HG03066 (cell line): ENCODE data around the gene PROCR.
"Not testable (repeated sequence)": the region's sequence is repeated elsewhere in the genome, so short reads cannot be mapped to it uniquely, and the experiment has no call there.

Experiments used
- ATAC-seq: cut with Tn5 transposase; IDR thresholded peaks from one replicate; pipeline ENCODE4 v1.9.1; 2021; ENCODE audit warnings: low read depth; ENCODE audit not compliant: unreplicated experiment

Gene PROCR

DNA sequence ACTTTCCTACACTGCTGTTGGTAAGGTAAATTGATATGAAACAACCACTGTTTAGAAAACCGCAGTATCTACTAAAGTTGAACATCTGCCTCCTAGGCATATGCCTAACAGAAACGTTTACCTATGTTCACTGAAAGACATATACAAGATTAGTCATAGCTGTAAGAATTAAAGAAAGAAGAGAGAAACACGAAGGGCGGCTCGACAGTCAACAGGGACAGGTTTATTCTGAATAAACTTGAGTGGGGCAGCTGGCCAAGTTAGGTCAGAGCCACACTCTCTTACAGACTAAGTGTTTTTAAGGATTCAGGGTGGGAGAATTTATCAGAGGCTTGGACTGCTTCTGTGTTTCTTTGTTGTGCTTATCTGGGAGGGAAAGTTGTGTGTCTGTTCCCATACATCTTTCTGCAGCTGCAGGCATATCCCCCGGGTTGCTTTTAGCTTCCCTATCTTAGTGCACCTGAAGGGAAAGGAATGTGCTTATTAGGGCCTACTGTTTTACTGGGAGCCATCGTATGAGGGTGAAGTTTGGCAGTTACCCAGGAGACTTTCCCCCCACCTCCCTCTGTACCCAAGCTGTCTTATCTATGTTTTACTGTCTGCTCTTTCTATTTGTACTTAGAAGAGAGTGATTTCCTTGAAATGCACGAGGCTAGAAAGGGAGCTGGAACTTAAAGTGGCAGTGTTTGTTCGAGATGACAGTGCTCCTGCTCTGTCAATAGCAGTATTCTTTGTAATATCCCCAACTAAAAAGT, 20.4 kb downstream of the PROCR start:
- ATAC-seq, result no peak

DNA sequence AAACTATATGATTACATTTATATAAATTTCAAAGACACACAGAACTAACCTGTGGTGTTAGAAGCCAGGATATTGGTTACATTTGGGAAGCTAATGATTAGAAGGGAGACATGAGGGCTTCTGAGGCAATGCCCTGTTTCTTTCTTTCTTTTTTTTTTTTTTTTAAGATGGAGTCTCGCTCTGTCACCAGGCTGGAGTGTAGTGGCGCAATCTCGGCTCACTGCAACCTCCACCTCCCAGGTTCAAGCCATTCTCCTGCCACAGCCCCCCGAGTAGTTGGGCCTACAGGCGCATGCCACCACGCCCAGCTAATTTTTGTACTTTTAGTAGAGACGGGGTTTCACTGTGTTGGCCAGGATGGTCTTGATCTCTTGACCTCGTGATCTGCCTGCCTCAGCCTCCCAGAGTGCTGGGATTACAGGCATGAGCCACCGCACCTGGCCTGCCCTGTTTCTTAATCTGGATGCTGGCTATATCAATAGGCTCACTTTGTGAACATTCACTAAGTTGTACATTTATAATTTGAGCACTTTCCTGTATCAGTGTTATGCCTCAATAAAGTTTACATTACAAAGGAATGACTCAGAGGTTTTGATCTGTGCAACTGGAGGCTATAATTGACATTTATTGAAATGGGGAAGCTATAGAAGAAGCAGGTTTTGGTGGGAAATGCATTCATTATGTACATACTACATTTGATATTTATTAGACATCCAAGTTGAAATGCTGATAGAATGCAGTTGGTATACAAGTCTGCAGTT, 21.3 kb downstream of the PROCR start:
- ATAC-seq, result not testable (repeated sequence)

DNA sequence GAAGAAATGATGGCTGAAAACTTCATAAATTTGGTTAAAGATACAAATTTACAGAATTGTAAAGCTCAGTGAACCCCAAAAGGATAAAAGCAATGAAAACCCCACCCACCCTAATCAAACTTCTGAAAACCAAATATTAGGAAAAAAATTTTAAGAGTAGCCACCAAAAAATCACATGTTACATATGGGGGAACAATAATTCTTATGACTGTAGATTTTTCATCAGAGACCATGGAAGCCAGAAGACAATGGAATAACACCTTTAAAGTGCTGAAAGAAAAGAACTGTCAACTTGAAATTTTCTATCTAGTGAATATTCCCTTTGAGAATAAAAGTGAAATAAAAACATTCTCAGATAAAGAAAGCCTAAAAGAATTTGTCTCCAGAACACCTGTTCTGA, 24.4 kb downstream of the PROCR start:
- no peak for ATAC-seq

DNA sequence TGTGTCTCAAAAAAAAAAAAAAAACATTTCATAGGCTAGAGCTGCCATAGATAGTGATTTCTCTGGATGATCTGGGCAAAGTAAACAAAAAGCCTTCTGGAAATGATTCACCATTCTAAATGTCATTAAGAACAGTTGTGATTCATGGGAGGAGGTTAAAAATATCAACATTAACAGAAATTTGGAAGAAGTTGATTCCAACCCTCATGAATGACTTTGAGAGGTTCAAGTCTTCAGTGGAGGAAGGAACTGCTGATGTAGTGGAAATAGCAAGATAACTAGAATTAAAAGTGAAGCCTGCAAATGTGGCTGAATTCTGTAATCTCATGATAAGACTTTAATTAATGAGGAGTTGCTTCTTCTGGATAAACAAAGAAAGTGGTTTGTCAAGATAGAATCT, 27.9 kb downstream of the PROCR start:
- ATAC-seq, result no peak

DNA sequence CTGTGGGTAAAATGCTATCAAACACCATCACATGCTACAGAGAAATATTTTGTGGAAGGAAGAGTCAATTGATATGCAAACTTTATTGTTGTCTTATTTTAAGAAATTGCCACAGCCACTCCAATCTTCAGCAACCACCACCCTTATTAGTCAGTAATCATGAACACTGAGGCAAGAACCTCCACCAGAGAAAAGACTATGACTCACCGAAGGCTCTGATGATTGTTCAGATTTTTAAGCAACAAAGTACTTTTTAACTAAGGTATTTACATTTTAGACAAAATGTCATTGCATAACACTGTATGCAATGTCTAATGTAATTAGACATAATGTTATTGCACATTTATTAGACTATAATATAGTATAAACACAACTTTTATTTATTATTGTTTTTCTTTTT, 28.4 kb downstream of the PROCR start:
- ATAC-seq, result no peak

DNA sequence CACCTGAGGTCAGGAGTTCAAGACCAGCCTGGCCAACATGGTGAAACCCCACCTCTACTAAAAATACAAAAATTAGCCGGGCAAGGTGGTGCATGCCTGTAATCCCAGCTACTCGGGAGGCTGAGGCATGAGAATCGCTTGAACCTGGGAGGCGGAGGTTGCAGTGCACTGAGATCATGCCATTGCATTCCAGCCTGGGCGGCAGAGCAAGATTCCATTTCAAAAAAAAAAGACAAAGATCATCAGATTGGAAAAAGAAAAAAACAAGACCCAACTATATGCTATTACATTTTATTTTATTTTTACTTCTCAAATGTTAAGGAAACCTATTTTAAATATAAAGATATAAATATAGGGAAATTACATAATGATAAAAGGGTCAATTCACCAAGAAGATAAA, 29.6 kb downstream of the PROCR start:
- ATAC-seq, result not testable (repeated sequence)

DNA sequence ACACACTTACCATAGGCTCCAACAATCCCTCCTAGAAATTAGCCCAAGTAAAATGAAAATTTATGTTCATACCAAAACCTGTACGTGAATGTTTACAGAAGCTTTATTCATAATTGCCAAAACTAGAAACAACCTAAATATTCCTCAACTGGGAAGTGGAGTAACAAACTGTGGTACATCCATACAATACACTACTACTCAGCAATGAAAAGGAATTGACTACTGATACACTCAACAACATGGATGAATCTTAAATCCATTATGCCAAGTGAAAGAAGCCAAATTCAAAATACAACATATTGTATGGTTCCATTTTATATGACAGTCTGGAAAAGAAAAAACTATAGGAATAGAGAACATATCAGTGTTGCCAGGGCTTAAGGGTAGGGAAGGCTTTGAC, 34.9 kb downstream of the PROCR start:
- ATAC-seq, result no peak

DNA sequence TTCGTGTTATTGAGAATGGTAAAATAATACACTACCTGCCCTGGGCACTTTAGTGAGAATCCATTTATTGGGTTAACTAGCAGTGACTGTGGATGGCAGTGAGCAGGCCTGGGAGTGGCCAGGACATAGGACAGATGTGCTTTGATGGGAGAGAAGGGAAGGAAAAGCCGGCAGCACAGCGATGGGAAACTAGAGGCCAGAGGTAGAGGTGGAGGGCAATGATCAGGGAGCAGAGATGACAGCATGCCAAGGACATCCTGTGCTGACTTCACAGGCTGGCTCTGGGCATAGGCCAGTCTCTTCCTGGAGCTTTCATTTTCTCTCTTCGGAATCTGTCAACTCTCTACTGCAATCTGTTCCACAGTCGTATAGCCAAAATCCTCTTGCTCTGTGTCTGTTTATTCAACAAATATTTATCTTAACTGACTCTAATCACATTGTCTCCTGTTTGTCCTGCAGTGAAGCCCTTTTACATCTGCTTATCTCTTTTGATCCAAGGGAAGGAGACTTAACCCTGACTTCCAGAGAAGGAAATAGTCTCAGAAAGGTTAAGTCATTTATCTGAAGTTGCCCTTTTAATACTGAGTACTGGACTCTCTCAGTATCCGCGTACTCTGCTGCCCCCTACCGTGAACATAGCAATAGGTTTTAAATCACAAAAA, 36.2 kb downstream of the PROCR start:
- ATAC-seq, result no peak

DNA sequence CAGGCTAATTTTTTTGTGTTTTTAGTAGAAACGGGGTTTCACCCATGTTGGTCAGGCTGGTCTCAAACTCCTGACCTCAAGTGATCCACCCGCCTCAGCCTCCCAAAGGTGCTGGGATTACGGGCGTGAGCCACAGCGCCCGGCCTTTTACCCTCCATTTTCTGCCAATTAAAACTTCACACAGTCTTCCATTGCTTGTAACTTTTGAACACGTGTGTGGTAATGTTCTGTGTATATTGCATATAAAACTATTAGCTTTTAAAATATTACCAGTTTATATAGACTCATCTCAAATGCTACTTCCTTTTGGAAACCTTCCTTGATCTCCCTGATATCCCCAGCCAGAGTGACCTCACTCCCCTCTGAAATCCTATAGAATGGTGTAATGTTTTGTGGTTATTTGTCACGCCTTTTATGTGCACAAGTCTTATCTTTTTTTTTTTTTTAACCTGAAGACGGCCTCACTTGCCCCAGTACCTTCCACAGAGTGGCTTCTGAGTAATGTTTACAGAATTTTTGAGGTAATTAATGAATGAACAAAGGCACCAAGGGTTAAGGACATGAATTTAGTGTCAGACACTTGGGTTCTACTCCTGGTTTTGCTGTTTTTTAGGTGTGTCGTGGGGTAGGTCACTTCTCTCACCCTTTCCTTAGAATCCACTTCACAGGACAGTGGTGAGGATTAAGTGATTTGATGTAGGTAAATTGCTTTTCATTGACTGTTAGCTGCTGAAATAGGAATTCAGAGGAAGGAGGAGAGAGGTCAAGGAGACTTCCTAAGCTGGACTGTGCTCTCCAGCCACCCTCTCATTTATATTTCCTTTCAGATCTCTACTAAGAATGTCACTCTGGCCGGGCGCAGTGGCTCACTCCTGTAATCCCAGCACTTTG, 43.4 kb downstream of the PROCR start:
- no peak for ATAC-seq

DNA sequence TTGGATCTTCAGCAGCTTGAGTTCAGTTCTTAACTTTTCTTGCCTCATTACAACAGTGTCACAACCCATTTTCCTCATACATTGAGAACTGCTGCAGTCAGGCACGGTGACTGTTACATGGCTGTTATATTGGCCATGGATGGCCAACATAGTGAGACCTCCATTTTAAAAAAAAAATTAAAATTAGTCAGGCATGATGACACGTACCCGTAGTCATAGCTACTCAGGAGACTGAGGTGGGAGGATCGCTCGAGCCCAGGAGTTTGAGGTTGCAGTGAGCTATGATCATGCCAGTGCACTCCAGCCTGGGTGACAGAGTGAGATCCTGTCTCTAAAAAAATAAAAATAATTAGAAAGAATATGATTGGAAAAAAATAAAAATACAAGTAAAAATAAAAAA, 44.7 kb downstream of the PROCR start:
- ATAC-seq, result no peak

DNA sequence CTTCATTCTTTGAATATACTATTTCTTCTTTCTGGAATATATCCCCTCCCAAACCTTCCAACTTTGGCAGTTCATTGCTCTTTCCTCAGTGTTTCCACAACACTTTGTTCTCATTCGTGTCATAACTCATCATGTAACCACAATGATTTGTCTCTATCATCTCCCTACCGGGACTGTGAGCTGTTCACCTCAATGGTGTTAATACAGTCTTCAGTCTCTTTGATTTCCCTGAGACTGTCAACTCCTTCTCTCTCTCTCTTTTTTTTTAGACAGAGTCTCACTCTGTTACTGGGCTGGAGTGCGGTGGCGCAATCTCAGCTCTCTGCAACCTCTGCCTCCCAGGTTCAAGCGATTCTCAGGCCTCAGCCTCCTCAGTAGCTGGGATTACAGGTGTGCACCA, 52.1 kb downstream of the PROCR start:
- no peak for ATAC-seq

DNA sequence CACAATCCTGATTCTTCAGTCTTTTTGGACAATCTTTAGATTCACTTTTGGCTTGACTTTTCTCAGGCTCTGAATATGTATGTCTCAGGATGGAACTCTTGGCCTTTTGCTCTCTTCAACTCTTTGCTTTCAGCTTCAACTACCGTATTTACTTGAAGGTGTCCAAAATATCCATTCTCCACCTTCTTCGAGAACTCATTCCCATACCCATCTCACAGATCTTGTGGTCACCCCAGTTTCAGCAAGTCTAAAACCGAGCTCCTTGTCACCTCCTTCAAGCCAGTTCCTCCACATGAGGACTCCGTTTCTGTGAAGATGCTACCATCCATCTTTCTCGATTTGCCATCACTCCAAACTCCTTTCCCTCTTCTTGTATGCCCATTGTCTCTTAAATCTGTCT, 52.7 kb downstream of the PROCR start:
- no peak for ATAC-seq

DNA sequence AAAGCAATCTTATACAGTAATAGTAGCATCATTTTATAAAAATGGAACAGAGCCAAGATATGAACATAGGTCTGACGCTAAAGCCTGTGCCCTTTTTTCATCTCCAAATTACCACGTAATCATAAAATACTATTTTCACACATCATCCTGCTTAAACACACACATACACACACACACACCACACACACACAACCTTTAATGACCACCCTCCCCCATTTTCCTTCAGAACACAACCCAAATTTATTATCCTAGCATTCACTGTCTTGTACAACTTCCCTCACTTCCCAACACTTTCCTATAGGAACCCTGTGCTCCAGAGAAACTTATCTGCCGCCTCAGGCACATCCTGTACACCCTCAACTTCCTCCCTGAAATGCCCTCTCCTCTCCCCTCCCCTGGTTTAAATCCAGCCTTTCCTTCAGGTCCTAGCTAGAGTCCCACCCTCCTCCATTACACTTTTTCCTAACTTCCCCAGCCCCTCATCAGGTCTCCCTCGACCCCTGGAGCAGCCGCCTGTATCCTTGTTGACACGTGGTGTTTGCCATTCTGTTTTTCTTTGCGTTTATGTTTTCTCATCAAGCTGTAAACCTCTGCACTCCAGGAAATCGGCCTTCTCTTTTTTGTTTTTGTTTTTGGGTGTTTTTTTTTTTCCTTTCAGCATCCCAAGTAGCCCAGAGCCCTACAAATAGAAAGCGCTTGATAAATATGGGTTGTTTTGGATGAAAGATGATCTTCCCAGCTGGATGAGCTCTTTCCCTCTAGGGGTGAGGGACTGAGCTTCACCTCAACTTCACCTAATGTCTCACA, 53.6 kb downstream of the PROCR start:
- no peak for ATAC-seq

DNA sequence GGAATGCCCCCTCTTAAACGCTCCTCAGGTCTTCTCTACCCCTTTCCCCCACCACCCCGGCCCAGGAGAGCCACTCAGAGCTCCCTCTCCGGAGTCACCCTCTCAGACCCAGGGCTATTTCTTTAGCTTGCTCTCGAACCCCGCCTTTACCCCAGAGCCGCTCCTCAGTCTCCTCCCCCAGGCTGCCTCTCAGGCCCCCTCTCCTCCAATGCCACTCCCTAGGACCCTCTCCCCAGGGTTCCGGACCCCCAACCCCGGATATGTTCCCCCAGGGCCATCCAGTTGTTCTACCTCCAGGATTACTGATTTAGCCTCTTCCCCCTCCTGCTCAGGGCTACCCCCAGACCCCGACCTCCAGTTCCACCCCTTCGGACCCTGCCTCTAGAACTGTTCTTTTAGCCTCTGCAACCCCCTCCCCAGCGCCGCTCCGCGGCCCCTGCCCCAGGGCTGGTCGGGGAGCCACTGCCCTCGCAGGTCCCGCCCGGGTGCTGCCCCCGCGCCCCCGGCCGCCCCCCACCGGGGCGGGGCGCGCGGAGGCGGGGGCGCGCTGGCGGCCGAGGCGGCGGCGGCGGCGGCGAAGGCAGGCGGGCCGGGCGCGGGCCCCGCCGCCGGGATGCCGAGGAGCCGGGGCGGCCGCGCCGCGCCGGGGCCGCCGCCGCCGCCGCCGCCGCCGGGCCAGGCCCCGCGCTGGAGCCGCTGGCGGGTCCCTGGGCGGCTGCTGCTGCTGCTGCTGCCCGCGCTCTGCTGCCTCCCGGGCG, 54.4 kb downstream of the PROCR start, which contains the start of gene MMP24:
Gene MMP24 (plus strand): TSS at position 565 of the 758 bp plus-strand sequence. CDS start 49 bp downstream, at position 614.
- ATAC-seq, result no peak
